HK-2 (cell line): ENCODE measurements around the gene HAGHL.

ENCODE experiments used
- DNase-seq: peaks from one replicate; pipeline ENCODE4 v3.0.0-alpha.2; 2018; ENCODE audit not compliant: unreplicated experiment

The HAGHL gene

GRCh38 chr16:708019-708418 lies 18.9 kb upstream of the HAGHL start:
- DNase-seq = no peak

DNA sequence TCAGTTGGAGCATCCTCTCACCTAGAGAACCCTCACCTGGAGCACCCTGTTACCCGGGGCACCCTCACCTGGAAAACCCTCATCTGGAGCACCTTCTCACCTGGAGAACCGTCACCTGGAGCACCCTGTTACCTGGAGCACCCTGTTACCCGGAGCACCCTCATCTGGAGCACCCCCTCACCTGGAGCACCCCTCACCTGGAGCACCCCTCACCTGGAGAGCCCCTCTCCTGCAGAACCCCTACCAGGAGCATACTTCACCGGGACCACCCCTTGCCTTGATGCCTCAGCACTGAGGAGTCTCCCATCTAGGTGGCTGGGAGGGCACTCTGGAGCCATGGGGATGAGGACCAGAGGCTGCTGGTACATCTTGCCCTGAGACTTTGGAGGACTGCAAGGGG lies 17.9 kb upstream of the HAGHL start:
- no peak for DNase-seq

- peak; percentile 60 for DNase-seq
Measured at GRCh38 chr16:709566-710499, 17.1 kb upstream of the HAGHL start.

DNA sequence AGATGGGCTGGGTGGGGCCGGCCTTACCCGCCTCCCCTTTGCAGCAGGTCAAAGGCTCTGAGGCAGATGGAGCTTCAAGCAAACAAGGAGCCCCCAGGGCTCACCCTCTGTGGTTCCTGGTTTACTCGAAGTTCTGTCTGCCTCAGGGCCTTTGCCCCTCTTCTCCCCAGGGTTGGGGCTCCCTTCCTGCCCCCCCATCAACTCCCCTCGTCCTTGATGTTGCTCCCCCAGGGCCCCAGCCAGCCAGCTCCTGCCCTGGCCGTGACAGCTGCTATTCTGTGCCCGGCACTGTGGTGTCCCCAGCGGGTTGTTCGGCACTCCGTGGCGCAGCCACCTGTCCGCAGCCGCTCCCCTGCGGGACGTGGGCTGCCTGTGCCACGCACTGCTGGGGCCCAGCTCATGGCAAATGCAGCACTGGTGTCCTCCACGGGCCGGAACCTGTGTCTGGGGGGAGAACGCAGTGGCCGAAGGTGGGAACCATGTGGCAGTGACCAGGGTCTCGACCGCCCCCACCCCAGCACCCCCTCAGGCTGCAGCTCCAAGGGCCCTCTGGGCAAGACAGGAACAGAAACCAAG lies 16.3 kb upstream of the HAGHL start:
- no peak for DNase-seq

- DNase-seq = no peak
Measured at GRCh38 chr16:711084-711483, 15.8 kb upstream of the HAGHL start.

- DNase-seq = peak; percentile 70
Measured at GRCh38 chr16:711548-712320, 15.2 kb upstream of the HAGHL start.

GRCh38 chr16:712740-713250 lies 14.1 kb upstream of the HAGHL start:
- peak; percentile 85 for DNase-seq

DNA sequence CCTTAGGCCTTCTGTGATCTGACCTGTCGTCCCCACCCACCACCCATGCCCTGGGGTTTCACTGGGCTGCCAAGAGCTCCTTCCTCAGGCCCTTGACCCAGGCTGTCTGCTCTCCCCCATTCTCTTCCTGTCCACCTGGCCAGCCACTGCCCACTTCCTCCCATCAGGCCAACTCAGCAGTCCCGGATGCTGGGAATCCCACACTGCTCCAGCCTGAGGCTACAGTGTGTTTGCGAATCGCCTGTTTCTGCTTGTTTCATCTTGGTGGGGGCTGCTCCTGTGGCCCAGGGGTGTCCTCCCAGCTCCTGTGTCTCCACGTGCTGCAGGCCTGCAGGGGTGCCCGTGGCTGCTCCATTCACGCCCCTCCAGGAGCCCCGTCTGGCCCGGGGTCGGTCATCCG lies 12.8 kb upstream of the HAGHL start:
- DNase-seq = peak; percentile 59

DNA sequence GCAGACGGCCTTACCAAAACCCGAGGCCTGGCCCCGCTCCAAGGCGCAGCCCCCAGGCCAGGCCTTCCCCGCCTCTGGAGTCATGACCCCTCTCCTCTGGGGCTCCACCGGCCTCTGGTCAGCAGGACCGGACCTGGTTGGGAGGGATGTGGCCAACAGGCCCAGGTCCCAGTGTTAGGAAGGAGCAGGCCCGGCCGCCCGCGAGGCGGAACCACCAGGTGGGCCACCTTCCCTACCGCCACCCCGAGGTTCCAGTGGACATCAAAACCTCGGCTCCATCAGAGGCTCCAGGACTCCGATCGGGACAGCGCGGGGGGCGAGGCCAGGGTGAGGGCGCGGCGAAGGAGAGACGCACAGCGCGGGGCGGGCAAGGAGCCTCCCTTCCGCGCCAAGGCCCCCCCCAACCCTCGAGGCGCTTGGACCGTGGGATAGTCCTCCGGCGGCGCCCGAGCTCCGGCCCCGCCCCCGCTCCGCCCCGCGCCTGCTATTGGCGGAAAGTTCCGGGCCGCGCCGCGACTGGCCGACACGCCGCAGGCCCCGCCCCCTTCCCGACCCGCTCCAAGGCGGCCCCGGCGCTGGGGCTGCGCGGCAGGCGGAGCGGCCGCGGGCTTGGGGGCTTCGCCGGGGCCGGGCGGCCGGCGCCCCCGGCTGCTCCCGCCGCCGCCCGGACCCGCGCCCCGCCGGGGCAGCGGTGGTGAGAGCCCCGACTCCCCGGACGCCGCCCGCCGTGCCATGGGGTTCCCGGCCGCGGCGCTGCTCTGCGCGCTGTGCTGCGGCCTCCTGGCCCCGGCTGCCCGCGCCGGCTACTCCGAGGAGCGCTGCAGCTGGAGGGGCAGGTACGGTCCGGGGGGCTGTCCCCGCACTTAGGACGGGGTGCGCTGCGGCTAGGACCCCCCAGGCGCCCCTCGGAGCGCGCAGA lies 12.1 kb upstream of the HAGHL start, which contains the start of gene METRN:
METRN (plus strand) TSS at position 561 of the 919 bp plus-strand sequence; CDS start at position 733, 172 bp downstream.
- DNase-seq = peak; percentile 86

DNA sequence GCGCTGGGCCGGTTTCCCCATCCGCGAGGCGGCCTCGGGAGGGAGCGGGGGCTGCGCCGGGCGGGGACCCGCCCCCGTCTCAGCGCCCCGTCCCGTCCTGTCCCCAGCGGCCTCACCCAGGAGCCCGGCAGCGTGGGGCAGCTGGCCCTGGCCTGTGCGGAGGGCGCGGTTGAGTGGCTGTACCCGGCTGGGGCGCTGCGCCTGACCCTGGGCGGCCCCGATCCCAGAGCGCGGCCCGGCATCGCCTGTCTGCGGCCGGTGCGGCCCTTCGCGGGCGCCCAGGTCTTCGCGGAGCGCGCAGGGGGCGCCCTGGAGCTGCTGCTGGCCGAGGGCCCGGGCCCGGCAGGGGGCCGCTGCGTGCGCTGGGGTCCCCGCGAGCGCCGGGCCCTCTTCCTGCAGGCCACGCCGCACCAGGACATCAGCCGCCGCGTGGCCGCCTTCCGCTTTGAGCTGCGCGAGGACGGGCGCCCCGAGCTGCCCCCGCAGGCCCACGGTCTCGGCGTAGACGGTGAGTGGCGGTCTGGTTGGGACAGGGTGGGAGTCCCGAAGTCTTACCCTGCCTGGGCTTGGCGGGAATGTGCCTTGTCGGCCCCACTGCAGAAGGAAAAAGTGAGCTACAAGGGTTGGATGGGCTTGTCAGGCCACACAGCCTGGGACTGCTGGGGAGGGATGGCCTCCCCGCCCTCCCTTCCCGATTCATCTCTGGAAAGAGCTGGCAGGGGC lies 11.3 kb upstream of the HAGHL start:
- DNase-seq = no peak

GRCh38 chr16:716200-716568 lies 10.7 kb upstream of the HAGHL start:
- DNase-seq = peak; percentile 43

GRCh38 chr16:716768-717325 lies 10.1 kb upstream of the HAGHL start:
- DNase-seq = no peak

GRCh38 chr16:717450-718245 lies 9.3 kb upstream of the HAGHL start:
- DNase-seq = no peak

GRCh38 chr16:718389-718788 lies 8.5 kb upstream of the HAGHL start:
- DNase-seq = no peak

DNA sequence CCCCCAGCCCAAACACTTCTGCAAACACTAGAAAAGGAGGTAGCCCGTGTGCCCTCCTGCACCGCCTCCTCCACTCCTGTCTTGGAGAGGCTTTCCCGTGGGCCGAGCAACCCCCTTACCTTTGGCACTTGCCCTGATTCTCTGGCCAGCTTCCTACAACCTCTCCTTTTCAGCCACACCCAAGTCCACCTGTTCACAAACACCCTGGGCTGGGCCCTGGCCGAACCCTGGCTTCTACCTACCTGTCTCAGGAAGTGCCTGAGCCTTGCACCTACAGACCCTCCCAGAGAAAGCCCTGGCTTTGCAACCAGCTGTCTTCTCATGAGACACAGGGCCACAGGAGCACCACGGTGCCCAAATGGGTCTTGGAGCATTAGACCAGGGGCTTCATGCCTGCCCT lies 8.0 kb upstream of the HAGHL start:
- DNase-seq = no peak

DNA sequence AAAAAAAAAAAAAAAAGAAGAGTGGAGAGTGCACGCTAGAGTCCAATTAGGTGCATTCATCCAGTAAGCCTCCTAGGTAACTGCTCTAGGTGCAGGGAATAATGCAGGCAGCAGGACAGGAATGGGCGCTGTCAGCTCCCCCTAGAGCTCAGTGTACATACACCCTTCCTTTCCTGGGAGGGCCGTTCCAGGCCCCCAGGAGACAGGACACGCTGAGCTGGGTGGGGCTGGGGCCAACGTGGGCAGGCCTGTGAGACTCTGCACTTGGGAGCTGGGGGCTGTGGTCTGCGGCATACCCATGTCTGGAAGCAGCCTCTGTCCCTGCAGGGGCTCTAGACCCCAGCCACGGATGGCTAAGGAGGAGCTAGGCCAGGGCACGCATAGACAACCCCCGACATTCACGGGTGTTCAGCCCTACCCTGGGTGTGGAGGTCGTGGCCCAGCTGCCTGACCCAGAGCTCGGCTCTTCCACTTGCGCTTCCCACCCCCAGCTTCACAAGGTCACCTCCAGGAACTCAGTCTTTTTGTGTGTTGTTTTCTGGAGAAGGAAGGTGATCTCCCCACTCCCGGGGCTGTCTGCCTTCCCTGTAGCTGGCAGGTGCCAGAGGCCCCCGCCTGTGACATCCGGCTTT lies 7.0 kb upstream of the HAGHL start:
- DNase-seq = peak; percentile 45

DNA sequence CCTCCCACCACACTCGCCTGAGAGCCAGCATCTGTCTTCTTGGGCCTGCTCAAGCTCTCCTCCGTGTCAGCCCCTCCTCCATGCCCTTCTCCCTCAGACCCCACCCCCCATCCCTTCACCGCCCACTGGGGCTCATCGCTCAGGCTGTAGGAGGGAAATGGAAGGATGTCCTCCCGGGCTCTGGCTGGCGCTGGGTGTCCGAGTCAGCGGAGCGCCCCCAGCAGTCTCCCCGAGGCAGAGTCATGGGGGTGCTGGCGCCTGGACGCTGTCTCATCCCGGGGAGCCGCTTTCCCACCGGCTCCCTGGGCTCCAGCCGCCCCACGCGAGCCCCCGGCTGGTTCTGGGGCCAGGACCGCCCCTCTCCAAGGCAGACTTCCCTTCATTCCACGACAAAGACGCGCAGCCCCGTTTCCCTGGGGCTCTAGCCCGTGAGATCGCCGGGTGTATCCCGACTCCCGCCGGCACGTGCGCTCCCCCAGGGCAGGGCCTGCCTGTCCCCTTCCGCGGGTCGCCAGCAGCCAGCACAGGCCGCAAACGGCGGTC lies 6.4 kb upstream of the HAGHL start:
- peak; percentile 77 for DNase-seq

- peak; percentile 78 for DNase-seq
Measured at GRCh38 chr16:720990-721764, 5.7 kb upstream of the HAGHL start, which contains the start of gene ANTKMT. Gene ANTKMT, plus strand, starts transcription at chr16:721146. Its CDS starts 129 bp downstream, at chr16:721275.
